Measurements from ENCODE around the gene TASP1. TPM values are rescaled to one million over a fixed set of nuclear protein-coding genes. Genes with fewer than 3 reads are reported as not detected.

Gene TASP1
- total and polyA plus RNA-seq, 2 donors (not counting 3 experiments of a cell fraction or from before 2014, with no cell fraction given): 3.5 to 8.9 TPM

GRCh38 chr20:13348311-13349234 is 290.2 kb downstream of the TASP1 start:
- Histone ChIP-seq H3K79me2 (ENCODE audit: control insufficient read depth, insufficient read depth, low read length) (no peaks in the 10 kb centered on the region), H3K27me3 (ENCODE audit: control insufficient read depth in 2 of 2, insufficient read depth in 2 of 2, low read length in 2 of 2) (peaks cover 0 to 2% of the 10 kb centered on the region in 2 experiments), H4K20me1 (replicated peaks; ENCODE audit: control insufficient read depth, extremely low read depth, insufficient read depth, low read length) (no peaks in the 10 kb centered on the region), H2AFZ (ENCODE audit: low read depth, low read length) (no peak overlapping the region), H3K27ac (ENCODE audit: insufficient read depth, low read depth, low read length) (no peak overlapping the region), H3K4me3 (replicated peaks in 1 of 3; ENCODE audit: insufficient read depth in 1 of 3, low read depth in 1 of 3, low read length in 3 of 3) (no peak overlapping the region), H3K36me3 (ENCODE audit: control insufficient read depth in 2 of 2, extremely low read depth in 1 of 2, insufficient read depth in 2 of 2, low read length in 2 of 2) (no peaks in the 10 kb centered on the region), H3K9ac (replicated peaks; ENCODE audit: extremely low read depth, insufficient read depth, low read length) (no peak overlapping the region), H3K9me1 (replicated peaks; ENCODE audit: control insufficient read depth, extremely low read depth, insufficient read depth, low read length) (no peaks in the 10 kb centered on the region), H3K9me3 (replicated peaks; ENCODE audit: control insufficient read depth, insufficient read depth, low read length) (no peaks in the 10 kb centered on the region), H3K4me2 (ENCODE audit: insufficient read depth, low read length) (no peak overlapping the region), H3K4me1 (ENCODE audit: control insufficient read depth, extremely low read depth, insufficient read depth, low read length) (no peaks in the 10 kb centered on the region)
- CTCF ChIA-PET: no interaction called here
- no TSS peak for BruUV-seq (replicated peaks)
- TF ChIP-seq MYC (IDR thresholded peaks at IDR 0.05; ENCODE audit: low read depth, low read length): no peak
- TF ChIP-seq POLR2AphosphoS5 (IDR thresholded peaks at IDR 0.05; ENCODE audit: insufficient read depth, low read depth, low read length): no peak
- TF ChIP-seq JUN (IDR thresholded peaks at IDR 0.05; ENCODE audit: borderline replicate concordance, insufficient read depth, insufficient read length, low read depth): no peak
- TF ChIP-seq CTCF (IDR thresholded peaks at IDR 0.05; ENCODE audit: extremely low read depth in 1 of 2, insufficient read depth in 1 of 2, low read depth in 1 of 2, low read length in 2 of 2): no peak
- no peak for TF ChIP-seq EZH2 (IDR thresholded peaks at IDR 0.05; ENCODE audit: borderline replicate concordance, low read depth, low read length, severe bottlenecking)
- TF ChIP-seq POLR2A (IDR thresholded peaks at IDR 0.05; ENCODE audit: low read depth, low read length): no peak
- TF ChIP-seq MAX (IDR thresholded peaks at IDR 0.05; ENCODE audit: insufficient read depth, insufficient read length): no peak
- no peak for TF ChIP-seq GATA2 (IDR thresholded peaks at IDR 0.05; ENCODE audit: insufficient read depth, insufficient read length, low read depth, low read length)
- no peak for TF ChIP-seq FOS (IDR thresholded peaks at IDR 0.05; ENCODE audit: borderline replicate concordance, insufficient read depth, low read length)
- POLR2A ChIA-PET: no interaction called here
- dilution Hi-C loops (cut with MboI; ENCODE audit: extremely low pct_ligation_motif_present, low sequenced_read_pairs) (no loop called here), intact Hi-C loops (cut with micrococcal nuclease) (no loop called here)
- DNase-seq (ENCODE audit: low read depth, low spot score) (no peak), FAIRE-seq (no peak)

Data from endothelial cell of umbilical vein (primary cell).